GM12875 (cell line): ENCODE measurements around the gene SDR42E2.
"Not testable (repeated sequence)": the region's sequence is repeated elsewhere in the genome, so short reads cannot be mapped to it uniquely, and the experiment has no call there.

ENCODE experiments used
- H3K4me3 ChIP-seq: one replicate; pipeline ENCODE4 v1.5.1; 2011; ENCODE audit warnings: low read depth, low read length, control low read depth
- TF ChIP-seq, protein P1 (sequence below): IDR thresholded peaks from 2 replicates; pipeline ENCODE4 v1.5.1; 2011; ENCODE audit warnings: low read depth, mild to moderate bottlenecking, control low read depth, inconsistent platforms, low read length, moderate library complexity, borderline replicate concordance; ENCODE audit not compliant: insufficient read depth

The SDR42E2 gene

GRCh38 chr16:22195695-22196558 lies 33.6 kb downstream of the SDR42E2 start:
- TF ChIP-seq, protein P1, sequence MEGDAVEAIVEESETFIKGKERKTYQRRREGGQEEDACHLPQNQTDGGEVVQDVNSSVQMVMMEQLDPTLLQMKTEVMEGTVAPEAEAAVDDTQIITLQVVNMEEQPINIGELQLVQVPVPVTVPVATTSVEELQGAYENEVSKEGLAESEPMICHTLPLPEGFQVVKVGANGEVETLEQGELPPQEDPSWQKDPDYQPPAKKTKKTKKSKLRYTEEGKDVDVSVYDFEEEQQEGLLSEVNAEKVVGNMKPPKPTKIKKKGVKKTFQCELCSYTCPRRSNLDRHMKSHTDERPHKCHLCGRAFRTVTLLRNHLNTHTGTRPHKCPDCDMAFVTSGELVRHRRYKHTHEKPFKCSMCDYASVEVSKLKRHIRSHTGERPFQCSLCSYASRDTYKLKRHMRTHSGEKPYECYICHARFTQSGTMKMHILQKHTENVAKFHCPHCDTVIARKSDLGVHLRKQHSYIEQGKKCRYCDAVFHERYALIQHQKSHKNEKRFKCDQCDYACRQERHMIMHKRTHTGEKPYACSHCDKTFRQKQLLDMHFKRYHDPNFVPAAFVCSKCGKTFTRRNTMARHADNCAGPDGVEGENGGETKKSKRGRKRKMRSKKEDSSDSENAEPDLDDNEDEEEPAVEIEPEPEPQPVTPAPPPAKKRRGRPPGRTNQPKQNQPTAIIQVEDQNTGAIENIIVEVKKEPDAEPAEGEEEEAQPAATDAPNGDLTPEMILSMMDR = peak; percentile 87
- peak overlapping the region; percentile 17 for H3K4me3 ChIP-seq

DNA sequence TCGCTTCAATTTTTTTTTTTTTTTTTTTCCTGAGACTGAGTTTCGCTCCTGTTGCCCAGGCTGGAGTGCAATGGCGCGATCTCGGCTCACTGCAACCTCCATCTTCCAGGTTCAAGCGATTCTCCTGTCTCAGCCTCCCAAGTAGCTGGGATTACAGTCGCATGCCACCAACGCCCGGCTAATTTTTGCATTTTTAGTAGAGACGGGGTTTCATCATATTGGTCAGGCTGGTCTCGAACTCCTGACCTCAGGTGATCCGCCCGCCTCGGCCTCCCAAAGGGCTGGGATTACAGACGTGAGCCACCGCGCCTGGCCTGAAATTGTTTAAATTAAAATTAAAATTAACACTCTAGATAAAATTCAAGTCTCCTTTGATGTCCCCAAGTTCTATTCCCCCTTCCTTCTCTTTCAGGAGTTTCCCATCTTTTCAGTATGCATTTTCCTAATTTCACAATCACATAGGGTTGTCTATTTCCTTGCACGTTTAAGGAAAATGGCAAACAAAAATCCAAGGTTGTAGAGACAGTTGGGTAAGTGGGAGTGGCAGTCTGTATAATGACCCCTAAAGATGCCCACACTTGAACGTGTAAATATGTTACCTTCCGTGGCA lies 34.4 kb downstream of the SDR42E2 start:
- not testable (repeated sequence) for H3K4me3 ChIP-seq

GRCh38 chr16:22198547-22199293 lies 36.4 kb downstream of the SDR42E2 start:
- TF ChIP-seq, protein P1 = no peak
- no peak overlapping the region for H3K4me3 ChIP-seq

DNA sequence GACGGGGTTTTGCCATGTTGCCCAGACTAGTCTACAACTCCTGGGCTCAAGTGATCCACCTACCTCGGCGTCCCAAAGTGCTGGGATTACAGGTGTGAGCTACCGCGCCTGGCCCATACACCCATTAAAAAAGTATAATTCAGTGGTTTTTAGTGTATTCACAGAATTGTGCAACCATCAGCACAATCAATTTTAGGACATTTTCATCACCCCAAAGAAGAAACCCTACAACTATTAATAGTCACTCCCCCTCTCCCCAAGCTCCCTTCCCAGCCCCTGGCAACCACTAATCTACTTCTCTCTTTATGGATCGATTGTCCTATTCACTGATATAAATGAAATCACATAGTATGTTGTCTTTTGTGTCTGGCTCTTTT lies 39.9 kb downstream of the SDR42E2 start:
- no peak overlapping the region for H3K4me3 ChIP-seq
- TF ChIP-seq, protein P1 = no peak

- TF ChIP-seq, protein P1 = no peak
- no peak overlapping the region for H3K4me3 ChIP-seq
Observed at GRCh38 chr16:22203091-22203490, 40.8 kb downstream of the SDR42E2 start.

GRCh38 chr16:22204091-22204655 lies 41.9 kb downstream of the SDR42E2 start:
- no peak overlapping the region for H3K4me3 ChIP-seq
- TF ChIP-seq, protein P1 = no peak

DNA sequence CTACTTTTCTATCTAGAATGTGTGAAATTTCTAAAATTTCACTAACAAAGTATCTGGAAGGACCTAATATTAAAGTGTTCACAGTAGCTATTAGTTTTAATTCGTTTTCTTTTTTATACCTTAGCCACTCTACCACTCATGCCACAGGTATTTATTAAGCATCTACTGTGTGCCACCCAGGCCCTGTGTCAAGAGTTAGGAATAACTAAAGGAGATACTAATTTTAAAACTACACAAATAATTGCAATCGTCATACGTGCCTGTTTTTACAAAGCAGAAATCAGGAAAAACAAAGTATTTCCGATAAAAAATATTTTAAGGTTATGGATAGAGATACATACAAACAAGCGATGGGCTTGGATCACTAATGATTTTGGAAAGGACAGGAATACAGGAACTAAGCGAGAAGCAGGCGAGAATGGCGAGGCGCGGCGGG lies 43.3 kb downstream of the SDR42E2 start:
- peak overlapping the region; percentile 73 for H3K4me3 ChIP-seq
- TF ChIP-seq, protein P1 = no peak
